Measurements from ENCODE around the gene SRM.

DNA sequence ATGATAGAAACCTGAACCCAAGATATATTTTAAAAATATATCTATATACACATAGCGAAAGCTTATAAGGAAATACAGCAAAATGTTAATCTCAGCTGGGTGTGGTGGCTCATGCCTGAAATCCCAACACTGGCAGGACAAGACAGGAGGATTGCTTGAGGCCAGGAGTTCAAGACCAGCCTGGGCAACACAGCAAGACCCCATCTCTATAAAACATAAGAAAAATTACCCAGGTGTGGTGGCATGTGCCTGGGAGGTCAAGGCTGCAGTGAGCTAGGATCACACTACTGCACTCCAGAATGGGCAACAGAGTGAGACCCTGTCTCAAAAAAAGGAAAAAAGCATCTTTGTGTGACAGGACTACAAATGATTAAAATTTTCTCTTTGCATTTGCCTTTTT, 6.0 kb upstream of the SRM start:
- TF ChIP-seq CTCF (IDR thresholded peaks at IDR 0.05) (no peak), POLR2A (IDR thresholded peaks at IDR 0.05) (no peak)
